ENCODE results near the gene AGXT2.
"Not testable (repeated sequence)": the region's sequence is repeated elsewhere in the genome, so short reads cannot be mapped to it uniquely, and the experiment has no call there.

The AGXT2 gene

DNA sequence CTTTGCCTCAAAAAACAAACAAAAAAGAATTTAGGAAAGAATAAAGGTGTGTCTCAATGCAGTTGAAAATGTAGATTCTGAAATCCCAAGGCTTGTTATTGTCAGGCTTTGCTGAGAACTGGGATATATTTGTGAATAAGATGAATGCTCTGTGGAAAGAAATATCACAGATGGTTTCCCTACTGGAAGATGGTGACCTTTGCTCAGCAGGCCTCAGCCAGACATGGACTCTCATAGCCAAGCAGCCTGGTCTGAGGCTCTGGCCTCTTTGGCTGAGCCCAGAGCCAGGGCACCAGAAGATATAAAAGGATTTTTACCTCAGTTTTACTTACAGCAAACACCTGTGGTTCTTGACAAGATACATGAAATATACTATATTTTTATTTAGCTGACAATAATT lies 37.1 kb downstream of the AGXT2 start:
- no peak for DNase-seq

DNA sequence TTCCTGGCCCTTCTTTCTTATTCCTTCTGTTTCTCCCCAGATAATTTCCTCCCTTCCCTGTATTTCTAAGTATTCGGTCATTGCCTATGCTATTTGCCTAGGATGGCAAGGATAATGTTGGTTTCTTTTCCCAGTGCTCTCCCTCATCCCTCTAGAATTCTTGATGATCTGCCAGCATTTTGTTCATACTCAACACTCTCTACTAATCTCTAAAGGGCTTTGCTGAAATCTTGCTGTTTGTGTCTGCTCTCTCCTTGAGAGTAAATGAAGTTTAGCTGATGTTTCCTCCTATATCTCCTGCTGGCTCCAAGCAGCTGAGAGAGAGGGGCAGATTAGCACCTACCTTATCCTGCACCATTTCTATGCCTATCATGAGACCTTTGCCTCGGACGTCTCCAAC lies 38.1 kb downstream of the AGXT2 start:
- no peak for DNase-seq

DNA sequence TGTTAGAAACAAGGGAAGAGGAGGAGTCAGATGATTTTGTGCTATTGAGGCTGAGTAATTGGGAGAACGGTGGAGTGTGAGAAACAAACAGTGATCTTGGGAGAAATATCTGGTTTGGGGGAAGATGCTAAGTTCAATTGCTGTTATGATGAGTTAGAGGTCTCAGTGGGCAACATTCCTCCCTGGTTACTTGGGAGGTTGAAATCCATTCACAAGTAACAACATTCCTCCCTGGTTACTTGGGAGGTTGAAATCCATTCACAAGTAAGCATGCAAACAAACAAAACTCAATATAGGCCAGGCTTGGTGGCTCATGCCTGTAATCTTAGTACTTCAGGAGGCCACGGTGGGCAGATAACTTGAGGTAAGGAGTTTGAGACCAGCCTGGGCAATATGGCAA lies 38.7 kb downstream of the AGXT2 start:
- no peak for DNase-seq

DNA sequence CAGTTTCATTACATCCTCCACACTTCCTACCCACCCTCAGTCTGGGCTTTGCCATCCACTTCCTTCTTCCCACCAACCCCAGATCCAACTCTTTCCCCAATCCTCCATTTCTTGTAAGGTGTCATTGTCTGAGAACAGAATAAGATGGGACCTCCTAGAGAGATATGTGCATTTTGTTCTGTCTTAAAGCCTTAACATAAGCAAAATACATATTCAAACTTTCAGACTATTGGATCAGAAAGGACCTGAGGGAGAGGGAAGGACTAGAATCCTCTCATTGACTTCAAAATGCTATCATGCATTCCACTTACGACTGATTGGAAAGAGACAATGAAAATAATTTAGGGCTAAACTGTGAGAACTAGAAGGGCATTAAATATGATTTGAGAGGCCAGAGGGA lies 43.0 kb downstream of the AGXT2 start:
- no peak for DNase-seq

DNA sequence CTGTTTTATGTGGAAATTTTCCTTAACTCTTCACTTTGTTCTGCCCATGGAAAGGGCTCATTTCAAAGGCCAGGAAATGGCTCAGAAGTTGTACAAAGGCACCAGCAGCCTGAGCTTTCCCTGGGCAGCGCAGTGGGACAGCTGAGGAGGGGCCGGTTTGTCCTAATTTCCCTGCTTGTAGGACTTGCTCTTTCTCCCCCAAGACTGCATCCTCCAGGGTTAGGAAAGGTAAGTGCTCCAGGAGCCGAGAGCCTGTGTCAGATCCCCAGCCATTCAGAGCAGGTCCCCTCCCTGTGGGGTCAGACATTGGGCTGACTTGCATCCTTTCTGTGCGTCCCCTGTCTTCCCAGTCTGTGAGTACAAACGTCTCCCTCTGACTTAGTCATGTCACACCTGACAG lies 43.5 kb downstream of the AGXT2 start:
- no peak for DNase-seq

DNA sequence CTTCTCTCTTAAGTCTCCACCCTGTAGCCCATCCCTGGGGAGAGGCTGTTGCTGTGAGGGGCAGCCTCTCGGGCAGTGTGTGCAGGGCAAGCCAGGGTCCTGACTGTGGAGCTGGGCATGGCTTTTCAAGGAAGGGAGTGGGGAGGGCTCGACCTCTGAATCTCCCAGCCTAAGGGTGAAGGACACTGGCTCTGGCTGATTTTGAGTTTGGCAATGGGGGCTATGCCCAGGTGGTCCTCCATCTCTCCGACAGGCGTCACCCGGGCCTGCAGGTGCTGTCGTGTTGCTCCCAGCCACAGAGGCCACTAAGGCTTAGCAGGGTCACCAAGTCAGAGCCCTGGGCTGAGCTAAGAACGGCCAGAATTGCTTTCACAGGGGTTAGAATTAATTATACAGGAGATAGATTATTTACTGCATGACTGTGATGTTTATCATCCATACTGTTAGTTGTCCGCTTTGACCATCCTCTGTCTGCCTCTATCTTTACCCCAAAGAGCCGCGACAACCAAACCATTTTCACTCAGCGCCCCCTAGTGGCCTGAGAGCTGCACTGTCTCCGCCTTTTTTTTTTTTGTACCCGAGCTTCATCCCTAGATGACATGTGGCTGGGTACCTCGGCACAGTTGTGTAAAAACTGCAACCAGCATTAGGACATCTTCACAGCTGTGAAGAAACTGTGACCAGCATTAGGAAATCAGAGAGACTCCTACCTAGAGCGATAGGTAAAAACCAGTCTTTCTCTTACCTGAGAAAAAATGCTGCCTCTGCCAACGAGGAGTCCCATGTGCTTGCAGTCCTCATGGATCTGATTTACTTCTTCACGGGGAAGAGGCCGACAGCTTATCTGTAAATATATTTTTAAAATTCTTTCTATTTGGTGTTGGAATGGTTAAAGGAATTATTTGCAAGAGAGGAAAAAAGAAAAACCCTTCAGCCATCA lies 44.5 kb downstream of the AGXT2 start:
- DNase-seq = peak; percentile 55

DNA sequence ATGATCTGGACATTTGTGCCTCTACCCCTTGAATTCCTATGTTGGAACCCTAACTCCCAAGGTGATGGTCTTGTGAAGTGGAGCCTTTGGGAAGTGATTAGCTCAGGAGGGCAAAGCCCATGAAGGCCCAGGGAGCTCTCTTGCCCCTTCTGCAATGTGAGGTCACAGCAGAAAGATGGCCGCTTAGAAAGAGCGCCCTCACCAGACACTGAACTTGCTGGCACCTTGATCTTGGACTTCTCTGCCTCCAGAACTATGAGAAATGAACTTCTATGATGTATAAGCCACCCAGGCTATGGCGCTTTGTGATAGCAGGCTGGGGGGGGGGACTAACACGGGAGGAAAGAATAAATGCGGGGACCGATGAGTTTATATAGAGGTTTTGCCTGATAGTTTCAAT lies 45.3 kb downstream of the AGXT2 start:
- DNase-seq = no peak

DNA sequence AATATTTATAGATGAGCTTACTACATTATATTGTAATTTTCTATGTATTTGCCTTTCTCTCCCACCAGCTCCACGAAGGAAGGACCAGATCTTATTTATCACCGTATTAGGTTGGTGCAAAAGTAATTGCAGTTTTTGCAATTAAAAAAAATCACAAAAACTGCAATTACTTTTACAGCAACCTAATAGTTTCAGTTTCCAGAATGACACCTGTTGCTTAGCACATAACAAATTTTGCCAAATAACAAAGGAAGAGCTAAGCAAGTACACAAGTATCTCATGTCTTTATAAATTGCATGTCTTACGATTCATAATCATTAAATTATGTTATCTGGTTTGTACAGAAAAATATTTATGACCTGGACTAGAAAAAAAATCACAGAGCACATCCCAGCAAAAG lies 45.9 kb downstream of the AGXT2 start:
- no peak for DNase-seq

DNA sequence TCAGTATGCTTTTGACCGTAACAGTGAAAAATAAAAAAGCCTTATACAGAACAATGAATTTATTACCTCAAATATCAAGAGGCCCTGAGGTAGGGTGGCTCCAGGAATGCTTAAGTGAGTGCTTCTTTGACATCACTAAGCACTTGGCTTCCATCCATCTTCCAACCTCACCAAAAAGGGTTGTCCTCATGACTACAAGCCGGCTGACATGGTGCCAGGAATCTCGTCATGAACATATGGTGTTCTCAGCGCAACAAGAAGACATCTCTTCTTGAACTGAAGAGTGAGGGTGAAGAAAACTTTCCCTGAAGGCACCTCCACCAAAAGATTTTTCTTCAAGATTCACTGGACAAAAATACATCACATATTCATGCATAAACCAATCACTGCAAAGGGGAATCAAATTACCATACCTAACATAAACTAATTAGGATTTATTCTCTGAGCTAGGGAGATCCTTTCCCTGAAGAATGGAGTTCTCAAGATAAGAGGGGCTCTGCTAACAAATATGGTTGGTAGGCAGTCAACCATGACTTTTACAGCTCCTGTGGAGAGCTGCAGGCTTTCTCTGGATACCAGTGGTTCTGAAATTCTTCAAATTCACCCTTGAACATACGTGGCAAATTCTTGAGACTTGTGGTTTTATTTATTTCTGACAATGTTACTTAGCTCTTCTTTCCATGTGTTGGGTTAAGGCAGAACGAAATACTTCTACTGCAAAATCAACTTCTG lies 49.5 kb downstream of the AGXT2 start:
- peak; percentile 26 for DNase-seq

DNA sequence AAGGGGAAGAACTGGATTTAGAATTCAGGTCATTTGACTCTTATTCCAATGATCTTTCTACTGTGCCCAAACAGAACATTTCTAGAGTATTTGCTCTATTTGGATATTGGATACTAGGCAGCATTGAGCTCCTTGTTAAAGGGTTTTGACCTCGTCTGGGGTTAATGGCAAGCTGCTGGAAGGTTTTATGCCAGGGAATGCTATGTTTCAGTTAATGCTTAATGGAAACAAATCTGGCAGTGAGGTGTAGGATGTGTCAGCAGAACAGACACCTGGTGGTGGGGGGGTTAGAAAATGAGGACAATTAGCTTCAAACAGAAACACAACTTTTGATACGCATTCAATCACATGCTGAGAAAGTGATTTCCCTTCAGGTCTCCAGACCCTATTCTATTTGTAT lies 51.5 kb downstream of the AGXT2 start:
- no peak for DNase-seq

DNA sequence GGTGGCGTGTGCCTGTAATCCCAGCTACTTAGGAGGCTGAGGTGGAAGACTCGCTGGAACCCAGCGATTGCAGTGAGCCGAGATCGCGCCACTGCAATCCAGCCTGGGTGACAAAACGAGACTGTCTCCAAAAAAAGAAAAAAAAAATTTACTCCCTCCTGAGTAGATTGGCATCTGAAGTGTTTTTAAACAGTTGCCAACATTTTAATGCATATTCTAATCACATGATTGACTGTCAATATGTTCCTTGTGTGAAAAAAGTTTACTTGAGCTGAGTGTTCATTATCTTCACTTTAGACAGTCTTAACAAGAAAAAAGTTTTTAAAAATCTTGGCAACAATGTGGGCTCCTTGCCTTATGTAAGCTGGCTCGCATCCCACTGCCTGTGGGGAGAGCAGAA lies 53.8 kb downstream of the AGXT2 start:
- no peak for DNase-seq

DNA sequence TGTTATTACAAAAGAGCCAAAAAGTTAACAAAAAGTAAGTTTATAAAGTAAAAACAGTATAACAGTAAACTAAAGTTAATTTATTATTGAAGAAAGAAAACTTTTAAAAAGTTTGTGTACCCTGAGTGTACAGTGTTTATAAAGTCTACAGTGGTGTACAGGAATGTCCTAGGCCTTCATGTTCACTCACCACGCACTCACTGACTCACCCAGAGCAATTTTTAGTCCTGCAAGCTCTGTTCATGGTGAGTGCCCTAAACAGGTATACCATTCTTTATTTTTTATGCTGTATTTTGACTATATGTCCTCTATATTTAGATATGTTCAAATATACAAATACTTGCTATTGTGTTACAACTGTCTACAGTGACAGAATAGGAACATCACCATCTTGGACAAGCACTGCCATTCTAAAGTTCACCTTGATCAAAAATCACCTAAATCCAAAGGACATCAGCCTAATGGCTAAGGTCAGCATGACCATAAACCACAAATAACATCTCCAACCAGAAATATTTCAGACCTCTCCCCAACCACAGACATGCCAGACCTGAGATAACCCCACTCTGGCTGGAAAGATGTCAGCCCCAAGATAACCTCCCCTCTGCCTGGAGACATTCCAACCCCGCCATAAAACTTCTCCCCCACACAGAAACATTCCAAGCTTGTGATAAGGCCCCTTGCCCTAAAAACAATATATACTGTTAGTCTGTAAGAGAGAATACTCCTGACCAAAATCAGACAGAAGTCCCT lies 56.1 kb downstream of the AGXT2 start:
- DNase-seq = no peak

DNA sequence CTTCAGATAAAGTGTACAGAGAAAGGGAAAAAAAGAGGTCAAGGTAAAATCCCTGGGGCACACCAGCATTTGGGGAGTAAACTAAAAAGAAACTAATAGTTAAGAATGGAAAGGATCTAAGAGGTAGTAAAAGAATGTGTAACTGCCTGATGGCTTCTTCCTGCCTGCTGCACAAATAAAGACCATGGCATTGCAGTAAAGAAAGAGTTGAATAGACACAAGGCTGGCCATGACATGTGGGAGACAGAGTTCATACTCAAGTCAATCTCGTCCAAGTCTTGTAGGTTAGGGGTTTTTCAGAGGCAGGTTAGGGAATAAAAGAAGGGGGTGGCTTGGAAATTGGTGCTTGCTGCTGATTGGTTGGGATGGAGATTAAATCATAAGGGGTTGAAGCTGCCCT lies 60.8 kb downstream of the AGXT2 start:
- no peak for DNase-seq

DNA sequence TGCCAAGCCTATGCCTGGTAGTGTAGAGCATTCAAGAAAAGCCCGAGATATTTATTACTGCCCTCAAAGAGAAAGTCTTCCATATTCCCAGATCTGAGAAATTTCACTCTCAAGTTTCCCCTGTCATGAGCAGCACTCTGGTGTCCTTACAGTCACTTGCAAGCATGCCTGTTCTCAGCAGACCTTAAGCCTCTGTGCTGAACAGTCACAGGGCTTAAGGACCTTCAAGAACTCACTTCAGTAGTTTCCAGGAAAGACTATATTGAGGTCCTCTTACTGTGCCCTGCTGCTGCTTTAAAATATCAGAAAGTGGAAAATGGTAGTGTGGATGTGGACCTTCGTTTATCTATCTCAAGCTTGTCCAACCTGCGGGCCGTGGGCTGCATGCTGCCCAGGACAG lies 64.9 kb downstream of the AGXT2 start:
- DNase-seq = no peak

DNA sequence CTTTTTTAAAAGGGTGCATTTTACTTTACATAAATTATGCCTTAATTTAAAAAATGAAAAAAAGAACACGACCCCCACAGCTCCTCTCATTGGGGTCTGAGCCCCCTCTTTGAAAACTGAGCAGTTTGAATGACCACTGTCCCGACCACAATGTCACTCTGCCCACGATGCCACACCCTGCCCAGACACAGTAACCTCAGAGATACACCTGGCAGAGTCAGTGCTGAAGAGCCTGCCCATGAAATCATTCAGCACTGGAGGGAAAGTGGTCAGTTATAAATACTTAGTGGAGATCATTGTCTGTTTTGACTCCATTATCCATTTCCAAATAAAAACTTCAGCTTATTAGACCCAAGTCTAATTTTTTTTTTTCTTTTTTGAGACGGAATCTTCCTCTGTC lies 69.1 kb downstream of the AGXT2 start:
- no peak for DNase-seq

DNA sequence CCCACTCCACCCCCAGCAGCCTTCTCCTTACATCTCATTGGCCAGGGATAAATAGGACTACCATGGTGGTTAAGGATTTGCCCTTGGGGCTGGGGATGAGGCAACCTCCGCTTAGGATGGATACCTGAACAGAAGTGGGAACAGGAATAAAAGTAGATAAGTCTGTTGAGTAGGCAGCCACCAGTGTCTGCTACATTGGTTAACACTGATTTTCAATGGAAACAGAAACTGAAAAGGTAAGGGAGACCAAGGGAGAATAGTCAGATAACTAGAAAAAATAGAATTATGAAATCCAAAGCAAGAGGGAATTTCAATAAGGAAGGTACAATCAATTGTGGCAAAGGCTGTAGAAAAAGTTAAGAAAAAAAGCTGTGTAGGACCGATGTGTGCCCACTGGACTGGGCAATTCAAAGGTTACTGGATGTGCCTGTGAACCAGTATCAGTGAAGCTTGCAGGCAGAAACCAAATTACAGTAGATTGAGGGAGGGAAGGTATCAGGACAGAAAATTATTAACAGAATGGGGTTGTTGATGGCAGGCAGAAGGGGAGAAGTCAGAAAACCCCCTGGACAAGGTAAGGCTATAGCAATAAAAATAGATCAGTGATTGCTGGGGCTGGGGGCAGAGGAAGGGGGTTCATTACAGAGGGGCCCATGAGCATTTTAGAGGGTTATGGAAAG lies 69.7 kb downstream of the AGXT2 start:
- DNase-seq = no peak

DNA sequence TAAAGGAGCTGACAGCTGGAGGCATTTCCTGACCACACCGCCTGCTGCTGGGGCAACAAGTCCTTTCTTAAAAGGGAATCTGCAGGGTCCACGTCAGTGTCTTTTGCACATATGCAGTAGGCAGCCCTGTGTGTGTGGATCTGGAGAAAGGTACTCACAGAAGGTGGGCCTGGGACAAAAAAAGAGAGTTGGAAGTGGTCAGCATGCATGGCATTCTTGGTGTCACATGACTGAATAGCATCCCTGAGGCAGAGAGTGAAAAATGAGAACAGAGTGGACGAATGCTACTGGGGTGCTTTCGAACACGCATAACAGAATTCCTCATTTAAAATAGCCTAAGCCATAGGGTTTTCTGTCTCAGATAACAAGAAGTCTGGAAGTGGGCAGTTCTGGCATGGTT lies 71.4 kb downstream of the AGXT2 start:
- DNase-seq = no peak

DNA sequence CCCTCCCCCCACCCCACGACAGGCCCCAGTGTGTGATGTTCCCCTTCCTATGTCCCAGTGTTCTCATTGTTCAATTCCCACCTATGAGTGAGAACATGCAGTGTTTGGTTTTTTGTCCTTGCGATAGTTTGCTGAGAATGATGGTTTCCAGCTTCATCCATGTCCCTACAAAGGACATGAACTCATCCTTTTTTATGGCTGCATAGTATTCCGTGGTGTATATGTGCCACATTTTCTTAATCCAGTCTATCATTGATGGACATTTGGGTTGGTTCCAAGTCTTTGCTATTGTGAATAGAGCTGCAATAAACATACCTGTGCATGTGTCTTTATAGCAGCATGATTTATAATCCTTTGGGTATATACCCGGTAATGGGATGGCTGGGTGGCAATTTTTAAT lies 76.1 kb downstream of the AGXT2 start:
- not testable (repeated sequence) for DNase-seq

DNA sequence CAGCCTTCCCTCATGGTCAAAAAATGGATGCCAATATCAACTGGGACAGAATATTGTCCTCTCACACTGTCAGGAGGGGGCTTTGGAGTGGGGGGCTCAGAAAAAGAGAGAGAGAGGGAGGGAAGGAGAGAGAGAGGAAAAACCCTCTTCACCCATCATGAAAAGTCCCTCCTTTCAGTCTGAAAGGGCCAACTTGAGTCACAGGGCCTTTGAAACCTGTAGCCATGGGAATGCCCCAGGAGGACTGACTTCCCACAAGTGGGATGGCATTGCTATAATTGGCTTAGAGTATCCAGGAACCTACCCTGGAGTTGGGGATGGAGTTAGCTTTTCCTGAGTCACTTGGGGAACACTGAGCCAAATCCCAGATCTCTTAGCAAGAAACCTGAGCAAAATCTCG lies 77.2 kb downstream of the AGXT2 start:
- no peak for DNase-seq

DNA sequence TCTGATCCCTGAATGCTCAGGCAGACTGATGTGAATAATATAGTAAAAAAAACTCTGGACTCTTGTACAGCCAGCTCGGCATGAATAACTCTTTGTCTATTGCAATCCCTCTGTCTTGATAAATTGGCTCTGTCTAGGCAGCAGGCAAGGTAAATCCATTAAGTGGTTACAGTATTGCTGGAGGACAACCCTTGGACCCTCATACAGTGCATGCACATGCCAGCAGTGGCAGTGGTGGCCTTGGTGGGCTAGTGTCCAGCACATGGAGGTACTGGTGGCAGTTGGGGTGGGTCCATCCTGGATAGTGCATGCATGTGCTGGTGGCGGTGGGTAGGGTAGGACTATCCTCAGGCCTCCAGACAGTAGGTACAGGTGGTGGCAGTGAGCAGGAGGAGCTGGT lies 79.5 kb downstream of the AGXT2 start:
- DNase-seq = no peak

DNA sequence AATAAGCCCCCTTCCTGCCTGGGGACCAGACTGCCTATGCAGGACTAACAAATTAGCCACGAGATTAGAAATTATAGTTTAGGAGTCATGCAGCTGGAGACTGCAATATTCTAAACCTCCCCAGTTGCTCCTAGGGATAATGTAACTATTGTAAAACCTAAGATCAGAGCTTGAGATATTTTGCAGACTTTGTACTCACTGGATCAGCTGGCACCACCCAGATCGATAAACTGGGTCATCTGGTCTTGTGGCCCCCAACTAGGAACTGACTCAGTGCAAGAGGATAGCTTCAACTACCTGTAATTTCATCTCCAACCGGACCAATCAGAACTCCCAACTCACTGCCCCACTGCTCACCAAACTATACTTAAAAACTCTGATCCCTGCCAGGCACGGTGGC lies 80.2 kb downstream of the AGXT2 start:
- no peak for DNase-seq

DNA sequence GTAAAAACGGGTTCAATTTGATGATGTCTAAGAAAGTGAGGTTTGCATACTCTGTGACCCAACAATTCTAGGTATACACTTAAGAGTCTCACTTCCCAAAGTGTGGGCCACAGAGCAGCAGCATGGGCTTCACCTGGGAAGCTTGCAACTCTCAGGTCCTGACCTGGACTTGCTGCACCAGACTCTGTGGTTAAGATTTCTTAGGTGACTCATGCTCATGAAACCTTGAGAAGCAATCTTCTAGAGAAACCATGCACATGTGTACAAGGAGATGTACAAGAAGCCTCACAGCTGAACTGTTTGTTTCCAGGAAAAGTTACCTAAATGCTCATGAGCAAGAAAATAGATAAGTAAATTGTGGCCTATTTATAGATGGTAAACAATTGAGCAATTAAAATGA lies 88.4 kb downstream of the AGXT2 start:
- DNase-seq = no peak

Data from NCI-H2171 (cell line).